Hepatocyte (in vitro differentiated cells): Measurements from ENCODE around the gene ZBTB14. TPM values are rescaled to one million over a fixed set of nuclear protein-coding genes. Genes with fewer than 3 reads are reported as not detected.

Source experiments
- DNase-seq: peaks from one replicate; pipeline ENCODE4 v3.0.0-alpha.2; 2016; ENCODE audit warnings: low spot score
- H2AFZ ChIP-seq: fragments of 200-600 bp; sonication (generic); 2 replicates; pipeline ENCODE4 v1.6.0; 2016; ENCODE audit warnings: antibody characterized with exemption, mild to moderate bottlenecking
- H3K27ac ChIP-seq: fragments of 200-600 bp; sonication (generic); 2 replicates; pipeline ENCODE4 v1.5.1; 2016; ENCODE audit warnings: mild to moderate bottlenecking
- H3K27me3 ChIP-seq: fragments of 200-600 bp; sonication (generic); 2 replicates; pipeline ENCODE4 v1.6.1; 2016
- H3K36me3 ChIP-seq: fragments of 200-600 bp; sonication (generic); replicated peaks from 2 replicates; pipeline ENCODE4 v1.5.1; 2016; ENCODE audit warnings: low read depth; ENCODE audit not compliant: insufficient read depth
- H3K4me1 ChIP-seq: fragments of 200-600 bp; sonication (generic); 2 replicates; pipeline ENCODE4 v1.5.1; 2016; ENCODE audit warnings: mild to moderate bottlenecking, moderate library complexity; ENCODE audit not compliant: insufficient read depth
- H3K4me2 ChIP-seq: fragments of 200-600 bp; sonication (generic); 2 replicates; pipeline ENCODE4 v1.6.0; 2016
- H3K4me3 ChIP-seq: fragments of 200-600 bp; sonication (generic); 2 replicates; pipeline ENCODE4 v1.5.1; 2016; ENCODE audit warnings: mild to moderate bottlenecking
- H3K79me2 ChIP-seq: fragments of 200-600 bp; sonication (generic); 2 replicates; pipeline ENCODE4 v1.6.0; 2017; ENCODE audit warnings: mild to moderate bottlenecking
- H3K9me2 ChIP-seq: fragments of 200-600 bp; sonication (generic); replicated peaks from 2 replicates; pipeline ENCODE4 v1.6.0; 2017; ENCODE audit warnings: mild to moderate bottlenecking; ENCODE audit not compliant: insufficient read depth
- H3K9me3 ChIP-seq: fragments of 200-600 bp; sonication (generic); 2 replicates; pipeline ENCODE4 v1.5.1; 2016; ENCODE audit warnings: low read depth, mild to moderate bottlenecking
- H4K20me1 ChIP-seq: fragments of 200-600 bp; sonication (generic); 2 replicates; pipeline ENCODE4 v1.6.0; 2016; ENCODE audit warnings: mild to moderate bottlenecking; ENCODE audit not compliant: insufficient read depth, poor library complexity, severe bottlenecking
- EZH2 ChIP-seq: fragments of 200-600 bp; sonication (generic); IDR thresholded peaks from 2 replicates; pipeline ENCODE4 v1.6.1; 2016; ENCODE audit warnings: antibody characterized with exemption, mild to moderate bottlenecking, borderline replicate concordance
- EZH2phosphoT487 ChIP-seq: fragments of 200-600 bp; sonication (generic); IDR thresholded peaks from one replicate; pipeline ENCODE4 v1.6.1; 2018; ENCODE audit warnings: antibody characterized with exemption, mild to moderate bottlenecking, low read depth, moderate library complexity; ENCODE audit not compliant: unreplicated experiment, severe bottlenecking
- WGBS: methylation state at CpG from one replicate; pipeline ENCODE4 v1.1.6; 2016; ENCODE audit warnings: low lambda C conversion rate; ENCODE audit errors: missing lambda C conversion rate; 5-methylcytosine and 5-hydroxymethylcytosine counted together
- polyA plus RNA-seq: library from polyadenylated mRNA; unstranded; fragments of >200 nt; fragmentation: Nextera tagmentation; extraction: Ambion mirVana; gene quantifications from 2 replicates; pipeline ENCODE4 v1.2.1, GENCODE V29; 2016
- total RNA-seq: library from RNA; depleted of rRNA; stranded (reverse); fragments of >200 nt; gene quantifications from 2 replicates; pipeline ENCODE4 v1.2.3, GENCODE V29; 2014
- TF ChIP-seq, protein P1 (sequence below): fragments of 200-600 bp; sonication (generic); IDR thresholded peaks from 2 replicates; pipeline ENCODE4 v1.5.1; 2016; ENCODE audit warnings: antibody characterized with exemption, mild to moderate bottlenecking; ENCODE audit not compliant: poor library complexity

ZBTB14 gene, protein sequence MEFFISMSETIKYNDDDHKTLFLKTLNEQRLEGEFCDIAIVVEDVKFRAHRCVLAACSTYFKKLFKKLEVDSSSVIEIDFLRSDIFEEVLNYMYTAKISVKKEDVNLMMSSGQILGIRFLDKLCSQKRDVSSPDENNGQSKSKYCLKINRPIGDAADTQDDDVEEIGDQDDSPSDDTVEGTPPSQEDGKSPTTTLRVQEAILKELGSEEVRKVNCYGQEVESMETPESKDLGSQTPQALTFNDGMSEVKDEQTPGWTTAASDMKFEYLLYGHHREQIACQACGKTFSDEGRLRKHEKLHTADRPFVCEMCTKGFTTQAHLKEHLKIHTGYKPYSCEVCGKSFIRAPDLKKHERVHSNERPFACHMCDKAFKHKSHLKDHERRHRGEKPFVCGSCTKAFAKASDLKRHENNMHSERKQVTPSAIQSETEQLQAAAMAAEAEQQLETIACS
- 10.6 and 10.9 TPM in 2 replicates for total RNA-seq
- 6.4 and 9.7 TPM in 2 replicates for polyA plus RNA-seq

DNA sequence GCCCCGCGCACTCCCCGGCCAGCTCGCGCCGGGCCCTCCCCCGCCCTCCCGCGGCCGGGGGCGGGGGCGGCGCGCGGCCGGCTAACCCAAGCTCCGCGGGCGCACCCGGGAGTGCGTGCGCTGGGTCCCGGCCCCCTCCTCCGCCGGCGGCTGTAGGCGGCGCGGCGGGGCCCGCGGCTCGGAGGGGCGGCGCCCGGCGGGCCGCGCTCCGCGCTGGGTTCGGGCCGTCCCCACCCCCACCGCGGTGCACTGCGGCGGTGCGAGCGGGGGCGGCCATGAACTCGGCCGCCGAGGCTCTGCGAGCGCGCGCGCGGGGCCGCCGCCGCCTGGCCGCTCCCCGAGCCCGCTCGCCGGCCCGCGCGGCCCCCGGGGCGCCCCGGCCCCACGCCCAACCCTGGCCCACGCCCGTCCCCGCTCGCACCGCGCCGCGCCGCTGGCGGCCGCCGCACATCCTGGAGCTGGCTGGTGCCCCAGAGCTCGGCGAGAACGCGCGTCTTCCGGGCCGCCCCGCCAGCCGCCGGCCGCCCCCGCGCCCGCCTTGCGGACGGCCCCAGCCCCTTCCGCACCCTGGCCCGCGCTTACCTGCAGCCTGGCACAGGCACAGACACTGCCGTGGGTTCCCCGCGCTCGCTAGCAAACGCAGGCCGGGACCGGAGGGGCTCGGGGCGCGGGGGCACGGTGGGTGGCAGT, at the start of gene ZBTB14:
Gene ZBTB14, minus strand, starts transcription at position 496 of the 690 bp plus-strand sequence. CDS start 2,480 bp downstream, outside the sequence.
- Histone ChIP-seq H3K4me2 (peak within 1 kb of the TSS; percentile 94), H3K4me3 (peak within 1 kb of the TSS; percentile 95), H2AFZ (peak within 1 kb of the TSS; percentile 98), H3K36me3 (no peaks in the 10 kb centered on the region), H3K79me2 (peaks cover 17% of the 10 kb centered on the region), H3K27ac (peak within 1 kb of the TSS; percentile 100), H4K20me1 (no peaks in the 10 kb centered on the region), H3K9me2 (no peaks in the 10 kb centered on the region), H3K4me1 (peaks cover 13% of the 10 kb centered on the region), H3K27me3 (no peaks in the 10 kb centered on the region), H3K9me3 (no peaks in the 10 kb centered on the region)
- peak; percentile 90 for DNase-seq
- under 1% methylated on average over 27 of the region's 116 CpGs for WGBS
- no peak for TF ChIP-seq EZH2phosphoT487
- TF ChIP-seq, protein P1, sequence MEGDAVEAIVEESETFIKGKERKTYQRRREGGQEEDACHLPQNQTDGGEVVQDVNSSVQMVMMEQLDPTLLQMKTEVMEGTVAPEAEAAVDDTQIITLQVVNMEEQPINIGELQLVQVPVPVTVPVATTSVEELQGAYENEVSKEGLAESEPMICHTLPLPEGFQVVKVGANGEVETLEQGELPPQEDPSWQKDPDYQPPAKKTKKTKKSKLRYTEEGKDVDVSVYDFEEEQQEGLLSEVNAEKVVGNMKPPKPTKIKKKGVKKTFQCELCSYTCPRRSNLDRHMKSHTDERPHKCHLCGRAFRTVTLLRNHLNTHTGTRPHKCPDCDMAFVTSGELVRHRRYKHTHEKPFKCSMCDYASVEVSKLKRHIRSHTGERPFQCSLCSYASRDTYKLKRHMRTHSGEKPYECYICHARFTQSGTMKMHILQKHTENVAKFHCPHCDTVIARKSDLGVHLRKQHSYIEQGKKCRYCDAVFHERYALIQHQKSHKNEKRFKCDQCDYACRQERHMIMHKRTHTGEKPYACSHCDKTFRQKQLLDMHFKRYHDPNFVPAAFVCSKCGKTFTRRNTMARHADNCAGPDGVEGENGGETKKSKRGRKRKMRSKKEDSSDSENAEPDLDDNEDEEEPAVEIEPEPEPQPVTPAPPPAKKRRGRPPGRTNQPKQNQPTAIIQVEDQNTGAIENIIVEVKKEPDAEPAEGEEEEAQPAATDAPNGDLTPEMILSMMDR: no peak
- TF ChIP-seq EZH2: no peak

DNA sequence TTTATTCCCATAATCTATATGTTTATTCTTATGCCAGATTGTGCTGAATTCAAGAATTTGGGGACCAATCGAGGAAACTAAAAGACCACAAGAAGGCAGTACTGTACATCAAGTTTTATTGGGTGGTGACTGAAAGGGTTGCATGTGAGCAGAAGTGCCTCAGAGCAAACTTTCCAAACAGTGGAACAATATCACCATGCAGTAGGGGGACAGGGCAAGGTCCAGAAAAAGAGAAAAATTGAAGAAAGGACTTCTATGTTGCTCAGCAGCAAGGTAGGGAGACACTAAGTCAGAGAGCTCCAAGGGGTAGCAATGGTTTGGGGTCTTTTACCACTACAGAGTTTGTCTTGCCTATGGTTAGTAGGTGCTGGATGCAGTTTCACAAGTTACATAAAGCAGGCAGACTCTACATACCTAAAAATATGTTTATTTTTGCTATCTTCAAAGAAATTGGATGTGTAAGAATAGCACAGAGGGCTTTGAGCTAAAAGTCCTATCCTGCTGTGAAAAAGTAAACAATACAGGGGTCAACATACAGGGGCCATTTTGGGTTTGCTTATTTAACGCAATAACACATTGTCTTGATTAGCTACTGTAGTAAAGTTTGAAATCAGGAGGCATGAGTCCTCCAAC, 43.8 kb upstream of the ZBTB14 start:
- Histone ChIP-seq H3K27me3 (no peaks in the 10 kb centered on the region), H3K4me3 (no peak overlapping the region), H3K4me1 (no peaks in the 10 kb centered on the region), H3K9me2 (no peaks in the 10 kb centered on the region), H3K79me2 (no peaks in the 10 kb centered on the region), H3K36me3 (no peaks in the 10 kb centered on the region), H3K27ac (no peak overlapping the region), H2AFZ (no peak overlapping the region), H3K9me3 (no peaks in the 10 kb centered on the region), H3K4me2 (no peak overlapping the region), H4K20me1 (no peaks in the 10 kb centered on the region)
- TF ChIP-seq, protein P1: no peak
- TF ChIP-seq EZH2phosphoT487: no peak
- no peak for TF ChIP-seq EZH2
- 62% methylated on average over 2 of the region's 2 CpGs for WGBS
- peak; percentile 6 for DNase-seq

DNA sequence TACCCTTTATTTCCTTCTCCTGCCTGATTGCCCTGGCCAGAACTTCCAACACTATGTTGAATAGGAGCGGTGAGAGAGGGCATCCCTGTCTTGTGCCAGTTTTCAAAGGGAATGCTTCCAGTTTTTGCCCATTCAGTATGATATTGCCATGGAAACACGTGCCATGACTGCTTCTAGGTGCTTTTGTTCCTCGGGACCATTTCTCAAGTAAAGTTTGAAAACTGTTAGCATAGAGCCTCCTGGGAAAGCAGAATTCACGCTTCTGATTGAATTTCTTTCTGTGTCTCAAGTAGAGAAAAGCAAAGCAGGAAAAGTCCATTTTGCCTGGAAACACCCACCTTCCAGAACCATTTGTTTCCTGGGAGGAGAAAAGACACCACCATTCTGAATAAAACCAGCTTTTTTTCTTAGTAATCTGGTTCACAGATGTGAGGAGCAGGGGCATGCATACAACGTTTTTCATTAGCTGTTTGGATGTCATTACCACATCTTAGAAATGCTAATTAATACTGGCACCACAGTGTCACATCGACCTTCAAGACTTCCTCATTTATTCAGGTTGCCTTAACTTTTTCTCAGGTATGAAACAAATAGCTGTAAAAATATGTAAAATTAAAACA, 39.0 kb upstream of the ZBTB14 start:
- 50% methylated on average over 6 of the region's 6 CpGs for WGBS
- Histone ChIP-seq H3K9me2 (no peaks in the 10 kb centered on the region), H3K4me1 (no peaks in the 10 kb centered on the region), H3K79me2 (no peaks in the 10 kb centered on the region), H3K4me2 (no peak overlapping the region), H2AFZ (no peak overlapping the region), H4K20me1 (no peaks in the 10 kb centered on the region), H3K27ac (no peak overlapping the region), H3K9me3 (no peaks in the 10 kb centered on the region), H3K27me3 (no peaks in the 10 kb centered on the region), H3K4me3 (no peak overlapping the region), H3K36me3 (no peaks in the 10 kb centered on the region)
- DNase-seq: no peak
- no peak for TF ChIP-seq EZH2phosphoT487
- TF ChIP-seq, protein P1: no peak
- TF ChIP-seq EZH2: no peak
